GM12892 (cell line): ENCODE data around the gene ZNF627.

Source experiments
- POLR2A ChIP-seq: IDR thresholded peaks from 2 replicates; pipeline ENCODE4 v1.6.1; 2011; ENCODE audit warnings: low read depth, low read length, control low read depth
- POLR2AphosphoS5 ChIP-seq: IDR thresholded peaks from 2 replicates; pipeline ENCODE4 v1.6.1; 2011; ENCODE audit warnings: low read depth, low read length, control low read depth

DNA sequence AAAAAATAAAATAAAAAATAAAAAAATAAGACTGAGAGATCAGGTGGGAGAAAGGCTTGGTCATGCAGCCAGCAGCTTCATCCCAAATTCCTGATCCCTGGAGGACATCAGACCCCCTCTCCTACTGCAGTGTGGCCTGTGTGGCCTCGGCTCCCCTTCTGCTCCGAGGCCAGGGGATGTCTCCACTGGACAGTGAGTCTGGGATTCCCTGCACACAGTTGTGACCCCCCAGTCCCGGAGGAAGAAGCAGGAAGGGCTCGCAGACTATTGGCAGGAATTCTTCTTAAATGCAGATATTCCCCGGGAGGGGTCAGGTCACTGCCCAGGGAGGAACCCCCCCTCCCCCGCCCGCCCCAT, 41.9 kb downstream of the ZNF627 start:
- no peak for TF ChIP-seq POLR2A
- no peak for TF ChIP-seq POLR2AphosphoS5
